H9 (cell line): Measurements from ENCODE around the gene WDR64. TPM values are rescaled to one million over a fixed set of nuclear protein-coding genes. Genes with fewer than 3 reads are reported as not detected.
A peak's percentile ranks its signal among the peaks of the same experiment; 100 is the strongest.

Experiments used
- DNase-seq: peaks from one replicate; pipeline ENCODE4 v3.0.0-alpha.2; 2017
- H2AFZ ChIP-seq: one replicate; pipeline ENCODE4 v1.6.1; 2013; ENCODE audit warnings: mild to moderate bottlenecking, low read length, control low read depth, moderate library complexity
- H2AK5ac ChIP-seq: 2 replicates; pipeline ENCODE4 v1.6.1; 2013; ENCODE audit warnings: low read length, control low read depth, mixed read lengths; ENCODE audit not compliant: insufficient read length
- H2BK120ac ChIP-seq: one replicate; pipeline ENCODE4 v1.6.1; 2013; ENCODE audit warnings: low read depth, mild to moderate bottlenecking, low read length, control low read depth, inconsistent platforms; ENCODE audit not compliant: poor library complexity, severe bottlenecking
- H2BK12ac ChIP-seq: 2 replicates; pipeline ENCODE4 v1.6.1; 2013; ENCODE audit warnings: low read length, control low read depth, mixed read lengths, low read depth; ENCODE audit not compliant: insufficient read length
- H2BK15ac ChIP-seq: 2 replicates; pipeline ENCODE4 v1.6.1; 2013; ENCODE audit warnings: low read depth, low read length, control low read depth
- H2BK20ac ChIP-seq: one replicate; pipeline ENCODE4 v1.6.1; 2013; ENCODE audit warnings: low read depth, mild to moderate bottlenecking, low read length, control low read depth, inconsistent platforms; ENCODE audit not compliant: poor library complexity, severe bottlenecking
- H2BK5ac ChIP-seq: 2 replicates; pipeline ENCODE4 v1.6.1; 2013; ENCODE audit warnings: low read length, control low read depth, mixed read lengths; ENCODE audit not compliant: insufficient read length
- H3K14ac ChIP-seq: 2 replicates; pipeline ENCODE4 v1.6.1; 2013; ENCODE audit warnings: low read length, control low read depth; ENCODE audit not compliant: insufficient read depth
- H3K18ac ChIP-seq: 2 replicates; pipeline ENCODE4 v1.6.1; 2013; ENCODE audit warnings: low read depth, mild to moderate bottlenecking, mixed read lengths, low read length, control low read depth; ENCODE audit not compliant: insufficient read length
- H3K23ac ChIP-seq: 2 replicates; pipeline ENCODE4 v1.6.1; 2013; ENCODE audit warnings: low read length, control low read depth, mixed read lengths, low read depth; ENCODE audit not compliant: insufficient read length
- H3K23me2 ChIP-seq: 2 replicates; pipeline ENCODE4 v1.6.1; 2013; ENCODE audit warnings: low read depth, mild to moderate bottlenecking, mixed read lengths, low read length, control low read depth; ENCODE audit not compliant: insufficient read length, poor library complexity, severe bottlenecking
- H3K27ac ChIP-seq: 2 replicates; pipeline ENCODE4 v1.5.1; 2013; ENCODE audit warnings: low read length, control low read depth, mixed read lengths, low read depth; ENCODE audit not compliant: insufficient read length
- H3K27me3 ChIP-seq: 2 replicates; pipeline ENCODE4 v1.6.1; 2013; ENCODE audit warnings: low read length, control low read depth, inconsistent platforms; ENCODE audit not compliant: insufficient read depth
- H3K4ac ChIP-seq: 2 replicates; pipeline ENCODE4 v1.6.1; 2013; ENCODE audit warnings: low read depth, mild to moderate bottlenecking, control low read depth, inconsistent platforms, low read length, moderate library complexity
- H3K4me1 ChIP-seq: 2 replicates; pipeline ENCODE4 v1.6.1; 2013; ENCODE audit warnings: low read length, control low read depth, inconsistent platforms; ENCODE audit not compliant: insufficient read depth
- H3K4me2 ChIP-seq: 2 replicates; pipeline ENCODE4 v1.6.1; 2013; ENCODE audit warnings: low read length, control low read depth, mixed read lengths; ENCODE audit not compliant: insufficient read length, insufficient read depth
- H3K56ac ChIP-seq: 2 replicates; pipeline ENCODE4 v1.6.1; 2013; ENCODE audit warnings: low read depth, mild to moderate bottlenecking, mixed read lengths, low read length, control low read depth; ENCODE audit not compliant: insufficient read length
- H3K79me1 ChIP-seq: 2 replicates; pipeline ENCODE4 v1.6.1; 2013; ENCODE audit warnings: low read depth, mild to moderate bottlenecking, moderate library complexity, low read length, control low read depth, inconsistent platforms; ENCODE audit not compliant: insufficient read depth, poor library complexity, severe bottlenecking
- H3K79me2 ChIP-seq: 2 replicates; pipeline ENCODE4 v1.6.1; 2013; ENCODE audit warnings: low read length, control low read depth, inconsistent platforms; ENCODE audit not compliant: insufficient read depth
- H3K9ac ChIP-seq: 2 replicates; pipeline ENCODE4 v1.6.1; 2013; ENCODE audit warnings: low read length, control low read depth, mixed read lengths; ENCODE audit not compliant: insufficient read length; ENCODE audit errors: extremely low read depth
- H3K9me3 ChIP-seq: one replicate; pipeline ENCODE4 v1.6.1; 2013; ENCODE audit warnings: low read depth, low read length, inconsistent platforms; ENCODE audit not compliant: control insufficient read depth
- H3T11ph ChIP-seq: one replicate; pipeline ENCODE4 v1.6.1; 2013; ENCODE audit warnings: mild to moderate bottlenecking, low read length, control low read depth, inconsistent platforms
- H4K20me1 ChIP-seq: one replicate; pipeline ENCODE4 v1.6.1; 2013; ENCODE audit not compliant: control insufficient read depth, insufficient read length, insufficient read depth
- H4K5ac ChIP-seq: 2 replicates; pipeline ENCODE4 v1.6.1; 2013; ENCODE audit warnings: low read depth, mild to moderate bottlenecking, mixed read lengths, low read length, control low read depth; ENCODE audit not compliant: insufficient read length
- H4K8ac ChIP-seq: replicated peaks from 2 replicates; pipeline ENCODE4 v1.6.1; 2013; ENCODE audit warnings: low read length, control low read depth, mixed read lengths, low read depth; ENCODE audit not compliant: insufficient read length
- H4K91ac ChIP-seq: 2 replicates; pipeline ENCODE4 v1.6.1; 2013; ENCODE audit warnings: low read depth, mild to moderate bottlenecking, moderate library complexity, mixed read lengths, low read length, control low read depth; ENCODE audit not compliant: insufficient read length
- H3K27ac Mint-ChIP-seq, 3 experiments: 2 replicates in 2 of 3; 3 replicates in 1 of 3; pipeline ENCODE4 v1.8.0; 2020 to 2021; ENCODE audit warnings: mixed read lengths in 3 of 3, mild to moderate bottlenecking in 1 of 3, moderate library complexity in 1 of 3
- H3K27me3 Mint-ChIP-seq: 2 replicates; pipeline ENCODE4 v1.8.0; 2021; ENCODE audit warnings: low read depth, mild to moderate bottlenecking, moderate library complexity, mixed read lengths
- H3K36me3 Mint-ChIP-seq, 3 experiments: 2 replicates in 2 of 3; 3 replicates in 1 of 3; pipeline ENCODE4 v1.8.0; 2020 to 2021; ENCODE audit warnings: low read depth in 3 of 3, mixed read lengths in 3 of 3; ENCODE audit not compliant: insufficient read depth in 1 of 3
- H3K4me1 Mint-ChIP-seq, 2 experiments: 2 replicates each; pipeline ENCODE4 v1.8.0; 2020; ENCODE audit warnings: mixed read lengths in 2 of 2
- H3K4me3 Mint-ChIP-seq, 2 experiments: 2 replicates in 1 of 2; 3 replicates in 1 of 2; pipeline ENCODE4 v1.8.0; 2020 to 2021; ENCODE audit warnings: mild to moderate bottlenecking in 2 of 2, mixed read lengths in 2 of 2, moderate library complexity in 1 of 2
- H3K9me3 Mint-ChIP-seq, 2 experiments: 2 replicates in 1 of 2; 3 replicates in 1 of 2; pipeline ENCODE4 v1.8.0; 2020; ENCODE audit warnings: mild to moderate bottlenecking in 2 of 2, mixed read lengths in 2 of 2, moderate library complexity in 1 of 2
- WGBS: extraction: QIAGEN DNeasy Blood & Tissue Kit; methylation state at CpG from one replicate; pipeline ENCODE4 v1.1.7; 2013; ENCODE audit warnings: missing lambda C conversion rate, low lambda C conversion rate, mixed read lengths; ENCODE audit not compliant: insufficient read length; ENCODE audit errors: extremely low coverage; 5-methylcytosine and 5-hydroxymethylcytosine counted together
- total RNA-seq: library from RNA; stranded (reverse); gene quantifications from 2 replicates; pipeline ENCODE4 v1.2.1, GENCODE V29; 2021
- TF ChIP-seq, protein P1 (sequence below): fragments of 200-600 bp; sonication (generic); conservative IDR thresholded peaks from 3 replicates; pipeline ENCODE4 v1.8.0; 2021; ENCODE audit warnings: antibody characterized with exemption, mild to moderate bottlenecking

Gene WDR64
- total RNA-seq, 1 experiment from 2014 or later: not detected

DNA sequence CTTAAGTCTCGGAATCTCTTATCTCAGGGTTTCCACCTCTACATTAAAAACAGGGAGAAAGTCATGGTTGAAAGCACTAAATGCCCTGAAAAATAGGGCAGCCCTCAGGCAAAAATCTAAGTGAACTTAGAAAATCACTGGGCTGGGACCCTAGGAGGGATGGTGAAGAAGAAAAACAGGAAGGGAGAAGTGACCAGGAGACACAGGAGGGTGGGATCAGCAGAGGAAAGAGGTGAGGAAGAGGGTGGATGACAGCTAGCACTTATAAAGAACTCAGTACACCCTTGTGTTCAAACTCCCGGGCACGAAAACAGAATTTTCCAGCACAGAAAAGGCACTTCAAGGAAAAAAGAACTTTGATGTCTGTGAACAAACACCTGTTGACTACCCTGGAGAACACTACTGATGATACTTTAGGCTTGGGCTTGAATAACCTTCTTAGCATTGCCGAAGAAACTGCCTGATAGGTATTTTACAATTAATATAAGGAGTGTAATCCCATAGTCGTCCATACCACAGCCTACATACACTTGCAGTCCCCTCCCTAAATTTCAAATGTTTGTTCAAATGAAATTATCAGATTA lies 13.9 kb upstream of the WDR64 start:
- Histone ChIP-seq H3K23me2 (peaks cover 3% of the 10 kb centered on the region), H3K18ac (no peak overlapping the region), H2BK20ac (no peak overlapping the region), H2AFZ (no peak overlapping the region), H3K79me2 (peaks cover 20% of the 10 kb centered on the region; the same call in 1 of the 2 replicates), H3K27me3 (no peaks in the 10 kb centered on the region), H3K9ac (peak overlapping the region; percentile 35), H2BK120ac (no peak overlapping the region), H3K79me1 (no peaks in the 10 kb centered on the region), H4K91ac (no peak overlapping the region), H3K56ac (no peak overlapping the region), H4K8ac (no peak overlapping the region), H2BK12ac (no peak overlapping the region), H2BK5ac (no peak overlapping the region), H2AK5ac (no peak overlapping the region), H3K27ac (no peak overlapping the region), H4K5ac (no peak overlapping the region), H3K14ac (no peak overlapping the region), H3K9me3 (no peaks in the 10 kb centered on the region), H3K4ac (no peak overlapping the region), H3K4me2 (peak overlapping the region; percentile 87), H3K4me1 (peaks cover 6% of the 10 kb centered on the region; the same call in 1 of the 2 replicates), H2BK15ac (no peak overlapping the region), H3K23ac (no peak overlapping the region), H3T11ph (no peak overlapping the region), H4K20me1 (no peaks in the 10 kb centered on the region)
- Mint-ChIP-seq H3K27ac (no peak overlapping the region; a peak in 1 of 7 replicates), H3K27me3 (peaks cover 16% of the 10 kb centered on the region), H3K9me3 (peaks cover 13 to 17% of the 10 kb centered on the region in 2 experiments), H3K4me3 (peak overlapping the region; percentile 86 to 89), H3K4me1 (peaks cover 21 to 23% of the 10 kb centered on the region in 2 experiments), H3K36me3 (peaks cover 28 to 41% (median 37%) of the 10 kb centered on the region in 3 experiments)
- no CpG with 5 or more reads among the region's 5 CpGs for WGBS
- DNase-seq: no peak
- TF ChIP-seq, protein P1, sequence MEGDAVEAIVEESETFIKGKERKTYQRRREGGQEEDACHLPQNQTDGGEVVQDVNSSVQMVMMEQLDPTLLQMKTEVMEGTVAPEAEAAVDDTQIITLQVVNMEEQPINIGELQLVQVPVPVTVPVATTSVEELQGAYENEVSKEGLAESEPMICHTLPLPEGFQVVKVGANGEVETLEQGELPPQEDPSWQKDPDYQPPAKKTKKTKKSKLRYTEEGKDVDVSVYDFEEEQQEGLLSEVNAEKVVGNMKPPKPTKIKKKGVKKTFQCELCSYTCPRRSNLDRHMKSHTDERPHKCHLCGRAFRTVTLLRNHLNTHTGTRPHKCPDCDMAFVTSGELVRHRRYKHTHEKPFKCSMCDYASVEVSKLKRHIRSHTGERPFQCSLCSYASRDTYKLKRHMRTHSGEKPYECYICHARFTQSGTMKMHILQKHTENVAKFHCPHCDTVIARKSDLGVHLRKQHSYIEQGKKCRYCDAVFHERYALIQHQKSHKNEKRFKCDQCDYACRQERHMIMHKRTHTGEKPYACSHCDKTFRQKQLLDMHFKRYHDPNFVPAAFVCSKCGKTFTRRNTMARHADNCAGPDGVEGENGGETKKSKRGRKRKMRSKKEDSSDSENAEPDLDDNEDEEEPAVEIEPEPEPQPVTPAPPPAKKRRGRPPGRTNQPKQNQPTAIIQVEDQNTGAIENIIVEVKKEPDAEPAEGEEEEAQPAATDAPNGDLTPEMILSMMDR: no peak
